ENCODE data around the gene ASCL2. TPM values are rescaled to one million over a fixed set of nuclear protein-coding genes. Genes with fewer than 3 reads are reported as not detected.

ASCL2 gene
- total and polyA plus RNA-seq, 2 experiments from 2014 or later = 5.6 to 7.9 TPM

- no peaks in the 10 kb centered on the region for H3K36me3 ChIP-seq (replicated peaks; ENCODE audit: insufficient read depth, low read depth)
- WGBS (ENCODE audit: low lambda C conversion rate, missing lambda C conversion rate) = 90% methylated on average over 22 of the region's 30 CpGs
- peaks cover 21% of the 10 kb centered on the region for H3K27me3 ChIP-seq
- H2AFZ ChIP-seq = no peak overlapping the region
- no peaks in the 10 kb centered on the region for H3K79me2 ChIP-seq
- no peak overlapping the region for H3K4me3 ChIP-seq
- H3K9me3 ChIP-seq (ENCODE audit: low read depth) = peaks cover 3% of the 10 kb centered on the region
- TF ChIP-seq EZH2phosphoT487 (IDR thresholded peaks at IDR 0.05; ENCODE audit: low read depth, severe bottlenecking, unreplicated experiment) = no peak
- no peak for TF ChIP-seq EZH2 (IDR thresholded peaks at IDR 0.05; ENCODE audit: borderline replicate concordance)
- no peaks in the 10 kb centered on the region for H4K20me1 ChIP-seq (ENCODE audit: insufficient read depth, poor library complexity, severe bottlenecking)
- peaks cover 2% of the 10 kb centered on the region for H3K4me1 ChIP-seq (ENCODE audit: insufficient read depth)
- H3K9me2 ChIP-seq (replicated peaks; ENCODE audit: insufficient read depth) = no peaks in the 10 kb centered on the region
- no peak overlapping the region for H3K27ac ChIP-seq
- DNase-seq (ENCODE audit: low spot score) = no peak
- no peak overlapping the region for H3K4me2 ChIP-seq
Measured at GRCh38 chr11:2275334-2276279, 5.2 kb upstream of the ASCL2 start.

GRCh38 chr11:2273771-2274170 lies 3.4 kb upstream of the ASCL2 start:
- H3K4me1 ChIP-seq (ENCODE audit: insufficient read depth) = peaks cover 12% of the 10 kb centered on the region
- H3K9me3 ChIP-seq (ENCODE audit: low read depth) = no peaks in the 10 kb centered on the region
- H3K4me2 ChIP-seq = no peak overlapping the region
- H3K4me3 ChIP-seq = no peak overlapping the region
- no peaks in the 10 kb centered on the region for H3K79me2 ChIP-seq
- WGBS (ENCODE audit: low lambda C conversion rate, missing lambda C conversion rate) = 84% methylated on average over 12 of the region's 12 CpGs
- H3K36me3 ChIP-seq (replicated peaks; ENCODE audit: insufficient read depth, low read depth) = no peaks in the 10 kb centered on the region
- no peak overlapping the region for H2AFZ ChIP-seq
- no peak overlapping the region for H3K27ac ChIP-seq
- no peaks in the 10 kb centered on the region for H4K20me1 ChIP-seq (ENCODE audit: insufficient read depth, poor library complexity, severe bottlenecking)
- TF ChIP-seq CTCF (IDR thresholded peaks at IDR 0.05; ENCODE audit: poor library complexity) (no peak), EZH2 (IDR thresholded peaks at IDR 0.05; ENCODE audit: borderline replicate concordance) (no peak), EZH2phosphoT487 (IDR thresholded peaks at IDR 0.05; ENCODE audit: low read depth, severe bottlenecking, unreplicated experiment) (no peak)
- no peak for DNase-seq (ENCODE audit: low spot score)
- H3K9me2 ChIP-seq (replicated peaks; ENCODE audit: insufficient read depth) = no peaks in the 10 kb centered on the region
- peaks cover 29% of the 10 kb centered on the region for H3K27me3 ChIP-seq

- H3K4me2 ChIP-seq = no peak overlapping the region
- no peaks in the 10 kb centered on the region for H3K9me3 ChIP-seq (ENCODE audit: low read depth)
- peaks cover 12% of the 10 kb centered on the region for H3K4me1 ChIP-seq (ENCODE audit: insufficient read depth)
- no peak overlapping the region for H3K27ac ChIP-seq
- no peaks in the 10 kb centered on the region for H3K9me2 ChIP-seq (replicated peaks; ENCODE audit: insufficient read depth)
- H3K27me3 ChIP-seq = peaks cover 30% of the 10 kb centered on the region
- TF ChIP-seq EZH2phosphoT487 (IDR thresholded peaks at IDR 0.05; ENCODE audit: low read depth, severe bottlenecking, unreplicated experiment) (no peak), CTCF (IDR thresholded peaks at IDR 0.05; ENCODE audit: poor library complexity) (no peak), EZH2 (IDR thresholded peaks at IDR 0.05; ENCODE audit: borderline replicate concordance) (no peak)
- no peak overlapping the region for H2AFZ ChIP-seq
- H3K36me3 ChIP-seq (replicated peaks; ENCODE audit: insufficient read depth, low read depth) = no peaks in the 10 kb centered on the region
- no peaks in the 10 kb centered on the region for H3K79me2 ChIP-seq
- DNase-seq (ENCODE audit: low spot score) = no peak
- H3K4me3 ChIP-seq = no peak overlapping the region
- 92% methylated on average over 15 of the region's 15 CpGs for WGBS (ENCODE audit: low lambda C conversion rate, missing lambda C conversion rate)
- no peaks in the 10 kb centered on the region for H4K20me1 ChIP-seq (ENCODE audit: insufficient read depth, poor library complexity, severe bottlenecking)
Measured at GRCh38 chr11:2273311-2273710, 2.9 kb upstream of the ASCL2 start.

- peaks cover 32% of the 10 kb centered on the region for H3K27me3 ChIP-seq
- no peak overlapping the region for H3K27ac ChIP-seq
- H3K9me2 ChIP-seq (replicated peaks; ENCODE audit: insufficient read depth) = no peaks in the 10 kb centered on the region
- no peaks in the 10 kb centered on the region for H3K36me3 ChIP-seq (replicated peaks; ENCODE audit: insufficient read depth, low read depth)
- no peak for DNase-seq (ENCODE audit: low spot score)
- H3K4me1 ChIP-seq (ENCODE audit: insufficient read depth) = peaks cover 12% of the 10 kb centered on the region
- H2AFZ ChIP-seq = no peak overlapping the region
- WGBS (ENCODE audit: low lambda C conversion rate, missing lambda C conversion rate) = 92% methylated on average over 7 of the region's 7 CpGs
- TF ChIP-seq EZH2phosphoT487 (IDR thresholded peaks at IDR 0.05; ENCODE audit: low read depth, severe bottlenecking, unreplicated experiment) = no peak
- H3K4me3 ChIP-seq = no peak overlapping the region
- no peak overlapping the region for H3K4me2 ChIP-seq
- H3K9me3 ChIP-seq (ENCODE audit: low read depth) = no peaks in the 10 kb centered on the region
- H3K79me2 ChIP-seq = no peaks in the 10 kb centered on the region
- no peaks in the 10 kb centered on the region for H4K20me1 ChIP-seq (ENCODE audit: insufficient read depth, poor library complexity, severe bottlenecking)
Measured at GRCh38 chr11:2272946-2273280, 2.5 kb upstream of the ASCL2 start.

Measured in hepatocyte (in vitro differentiated cells).